Activated T-cell treated with anti-CD3 and anti-CD28 coated beads, Interleukin-2, amount 50 U/mL, for 72 hours (primary cell): Measurements from ENCODE around the gene HLA-E. TPM values are rescaled to one million over a fixed set of nuclear protein-coding genes. Genes with fewer than 3 reads are reported as not detected.
"Not testable (repeated sequence)": the region's sequence is repeated elsewhere in the genome, so short reads cannot be mapped to it uniquely, and the experiment has no call there.

Experiments
- ATAC-seq, 2 donors: fragments of 150-1000 bp; cut with Tn5 transposase; replicated peaks in 1 of 2; 2 replicates each; pipeline ENCODE4 v1.10.0; 2021; ENCODE audit warnings: moderate library complexity in 2 of 2, mild to moderate bottlenecking in 1 of 2
- DNase-seq, 2 donors: peaks; one replicate each; pipeline ENCODE4 v3.0.0; 2021 to 2022; ENCODE audit warnings: mixed read lengths in 1 of 2
- H3K27ac Mint-ChIP-seq: one replicate; pipeline ENCODE4 v1.8.0; 2022; ENCODE audit warnings: mild to moderate bottlenecking, moderate library complexity, mixed read lengths
- H3K27me3 Mint-ChIP-seq: one replicate; pipeline ENCODE4 v1.8.0; 2022; ENCODE audit warnings: low read depth, mixed read lengths
- H3K36me3 Mint-ChIP-seq, 2 donors: one replicate each; pipeline ENCODE4 v1.8.0; 2022; ENCODE audit warnings: mixed read lengths in 2 of 2, mild to moderate bottlenecking in 1 of 2; ENCODE audit not compliant: insufficient read depth in 2 of 2
- H3K4me1 Mint-ChIP-seq: one replicate; pipeline ENCODE4 v1.8.0; 2022; ENCODE audit warnings: low read depth, mixed read lengths
- H3K4me3 Mint-ChIP-seq, 2 donors: one replicate each; pipeline ENCODE4 v1.8.0; 2022; ENCODE audit warnings: mild to moderate bottlenecking in 2 of 2, mixed read lengths in 2 of 2, moderate library complexity in 2 of 2
- H3K9me3 Mint-ChIP-seq, 2 donors: one replicate each; pipeline ENCODE4 v1.8.0; 2022; ENCODE audit warnings: mixed read lengths in 2 of 2
- total RNA-seq, 2 donors: library from RNA; stranded (reverse); gene quantifications; one replicate each; pipeline ENCODE4 v1.2.3, GENCODE V29; 2022

The HLA-E gene
- total RNA-seq, 2 donors from 2014 or later, result 713 to 829 TPM

- H3K4me1 Mint-ChIP-seq, result peaks cover 56% of the 10 kb centered on the region
- DNase-seq (no peak), ATAC-seq (no peak)
- peaks cover 5% of the 10 kb centered on the region for H3K27me3 Mint-ChIP-seq
- H3K9me3 Mint-ChIP-seq, result peaks cover 1 to 2% of the 10 kb centered on the region in 2 donors
- no peak overlapping the region for H3K27ac Mint-ChIP-seq
- peaks cover 27 to 33% of the 10 kb centered on the region in 2 donors for H3K36me3 Mint-ChIP-seq
- peak overlapping the region; percentile 46 for H3K4me3 Mint-ChIP-seq
Observed at GRCh38 chr6:30487926-30488325, 1.4 kb upstream of the HLA-E start.

GRCh38 chr6:30488697-30489080 is 620 bp upstream of the HLA-E start:
- H3K27ac Mint-ChIP-seq, result peak overlapping the region; percentile 97
- not testable (repeated sequence) for H3K27me3 Mint-ChIP-seq, H3K9me3 Mint-ChIP-seq, DNase-seq, ATAC-seq
- peak overlapping the region; percentile 98 to 99 for H3K4me3 Mint-ChIP-seq
- peaks cover 31 to 37% of the 10 kb centered on the region in 2 donors for H3K36me3 Mint-ChIP-seq
- H3K4me1 Mint-ChIP-seq, result peaks cover 62% of the 10 kb centered on the region

- peaks cover 35 to 46% of the 10 kb centered on the region in 2 donors for H3K36me3 Mint-ChIP-seq
- peak overlapping the region; percentile 98 to 99 for H3K4me3 Mint-ChIP-seq
- H3K4me1 Mint-ChIP-seq, result peaks cover 72% of the 10 kb centered on the region
- ATAC-seq, result peak; percentile 44 to 49
- peak; percentile 81 to 82 for DNase-seq
- H3K27me3 Mint-ChIP-seq, result no peaks in the 10 kb centered on the region
- H3K27ac Mint-ChIP-seq, result peak overlapping the region; percentile 97
- peaks cover 1 to 2% of the 10 kb centered on the region in 2 donors for H3K9me3 Mint-ChIP-seq
Observed at GRCh38 chr6:30490026-30490876, 942 bp downstream of the HLA-E start.

GRCh38 chr6:30491291-30491953 is 2.1 kb downstream of the HLA-E start:
- not testable (repeated sequence) for H3K27me3 Mint-ChIP-seq, H3K9me3 Mint-ChIP-seq, ATAC-seq, DNase-seq
- H3K36me3 Mint-ChIP-seq, result peaks cover 35 to 46% of the 10 kb centered on the region in 2 donors
- H3K27ac Mint-ChIP-seq, result peak overlapping the region; percentile 98
- peak overlapping the region; percentile 98 to 99 for H3K4me3 Mint-ChIP-seq
- peaks cover 84% of the 10 kb centered on the region for H3K4me1 Mint-ChIP-seq

GRCh38 chr6:30491991-30492952 is 3.0 kb downstream of the HLA-E start:
- Mint-ChIP-seq H3K36me3 (peaks cover 35 to 46% of the 10 kb centered on the region in 2 donors), H3K4me1 (peaks cover 85% of the 10 kb centered on the region), H3K4me3 (peak overlapping the region; percentile 98 to 99), H3K27me3 (no peaks in the 10 kb centered on the region), H3K9me3 (peaks cover 1 to 2% of the 10 kb centered on the region in 2 donors), H3K27ac (peak overlapping the region; percentile 98)
- ATAC-seq (peak; percentile 2 to 8), DNase-seq (peak in 1 of 2 donors; percentile 35)

- Mint-ChIP-seq H3K4me1 (peaks cover 86% of the 10 kb centered on the region), H3K27ac (peak overlapping the region; percentile 68), H3K27me3 (no peaks in the 10 kb centered on the region), H3K9me3 (peaks cover 1 to 2% of the 10 kb centered on the region in 2 donors), H3K36me3 (peaks cover 37 to 46% of the 10 kb centered on the region in 2 donors), H3K4me3 (peak overlapping the region; percentile 88 to 98)
- DNase-seq (peak; percentile 49 to 60), ATAC-seq (no peak)
Observed at GRCh38 chr6:30493643-30494250, 4.4 kb downstream of the HLA-E start.

GRCh38 chr6:30494291-30494861 is 5.1 kb downstream of the HLA-E start:
- no peaks in the 10 kb centered on the region for H3K9me3 Mint-ChIP-seq
- H3K27me3 Mint-ChIP-seq, result no peaks in the 10 kb centered on the region
- peak overlapping the region; percentile 68 for H3K27ac Mint-ChIP-seq
- H3K4me1 Mint-ChIP-seq, result peaks cover 80% of the 10 kb centered on the region
- peaks cover 34 to 40% of the 10 kb centered on the region in 2 donors for H3K36me3 Mint-ChIP-seq
- H3K4me3 Mint-ChIP-seq, result peak overlapping the region; percentile 88 to 98
- ATAC-seq (no peak), DNase-seq (no peak)

GRCh38 chr6:30495060-30495459 is 5.8 kb downstream of the HLA-E start:
- peak overlapping the region; percentile 69 to 98 for H3K4me3 Mint-ChIP-seq
- H3K9me3 Mint-ChIP-seq, H3K27me3 Mint-ChIP-seq, ATAC-seq, DNase-seq: not testable (repeated sequence)
- H3K36me3 Mint-ChIP-seq, result peaks cover 33 to 42% of the 10 kb centered on the region in 2 donors
- peaks cover 84% of the 10 kb centered on the region for H3K4me1 Mint-ChIP-seq
- peak overlapping the region; percentile 68 for H3K27ac Mint-ChIP-seq

- DNase-seq, result no peak
- Mint-ChIP-seq H3K36me3 (peaks cover 26 to 32% of the 10 kb centered on the region in 2 donors), H3K27me3 (no peaks in the 10 kb centered on the region), H3K4me1 (peaks cover 87% of the 10 kb centered on the region), H3K4me3 (peak overlapping the region in 1 of 2 donors; percentile 54), H3K9me3 (no peaks in the 10 kb centered on the region), H3K27ac (peak overlapping the region; percentile 20)
- peak in 1 of 2 donors; percentile 4 for ATAC-seq
Observed at GRCh38 chr6:30495993-30496392, 6.7 kb downstream of the HLA-E start.

GRCh38 chr6:30497261-30497599 is 7.9 kb downstream of the HLA-E start:
- H3K36me3 Mint-ChIP-seq, result peaks cover 16 to 20% of the 10 kb centered on the region in 2 donors
- peak overlapping the region; percentile 23 for H3K27ac Mint-ChIP-seq
- not testable (repeated sequence) for ATAC-seq, H3K27me3 Mint-ChIP-seq, DNase-seq, H3K9me3 Mint-ChIP-seq
- peak overlapping the region in 1 of 2 donors; percentile 4 for H3K4me3 Mint-ChIP-seq
- H3K4me1 Mint-ChIP-seq, result peaks cover 78% of the 10 kb centered on the region

- Mint-ChIP-seq H3K4me3 (no peak overlapping the region), H3K27me3 (no peaks in the 10 kb centered on the region), H3K27ac (peak overlapping the region; percentile 23), H3K36me3 (peaks cover 11 to 15% of the 10 kb centered on the region in 2 donors), H3K9me3 (no peaks in the 10 kb centered on the region), H3K4me1 (peaks cover 73% of the 10 kb centered on the region)
- no peak for DNase-seq
- peak in 1 of 2 donors; percentile 15 for ATAC-seq
Observed at GRCh38 chr6:30497714-30498113, 8.4 kb downstream of the HLA-E start.

- not testable (repeated sequence) for H3K27me3 Mint-ChIP-seq, DNase-seq, H3K4me3 Mint-ChIP-seq, ATAC-seq, H3K9me3 Mint-ChIP-seq, H3K27ac Mint-ChIP-seq
- peaks cover 63% of the 10 kb centered on the region for H3K4me1 Mint-ChIP-seq
- H3K36me3 Mint-ChIP-seq, result peaks cover 6 to 11% of the 10 kb centered on the region in 2 donors
Observed at GRCh38 chr6:30498705-30499104, 9.4 kb downstream of the HLA-E start.
